K562 (cell line): Measurements from ENCODE around the gene MOG. TPM values are rescaled to one million over a fixed set of nuclear protein-coding genes. Genes with fewer than 3 reads are reported as not detected.

ENCODE experiments used
- ATAC-seq: fragments of 200-7000 bp; cut with Tn5 transposase; 3 replicates; pipeline ENCODE4 v1.9.1; 2020; ENCODE audit warnings: moderate library complexity
- BruUV-seq: library from RNA; stranded (reverse); fragments of 400-500 nt; replicated peaks from 2 replicates; lab custom pipeline; 2021; lab: Mats Ljungman, UMichigan
- CTCF ChIA-PET: fragments of 300-600 bp; formaldehyde crosslinking; extraction: SDS; loops from one replicate; lab custom pipeline; 2021; ENCODE audit warnings: low intra/inter-chr PET ratio; lab: Yijun Ruan, JAX
- POLR2A ChIA-PET: fragments of 300-600, 350-650 bp; sonication (Branson Sonifier 250); formaldehyde crosslinking; extraction: SDS; loops from one replicate; lab custom pipeline; 2021; ENCODE audit warnings: antibody characterized with exemption, inconsistent platforms; lab: Yijun Ruan, JAX
- DNase-seq, 4 experiments: peaks; one replicate each; pipeline versions ENCODE4 v3.0.0 to v3.0.0-alpha.2; 2011 to 2018; ENCODE audit warnings: low spot score in 3 of 4, mixed read lengths in 3 of 4; ENCODE audit errors: extremely low read depth in 1 of 4
- FAIRE-seq: peaks from 2 replicates; lab custom pipeline; 2011; peaks lifted over from hg19 to GRCh38; lab: Jason Lieb, UNC
- H2AFZ ChIP-seq: 2 replicates; pipeline ENCODE4 v1.6.0; 2011; ENCODE audit warnings: low read depth, low read length, control low read depth, inconsistent platforms
- H3K27ac ChIP-seq: fragments of 200-600 bp; 3 replicates; pipeline ENCODE4 v1.8.0; 2011; ENCODE audit warnings: low read depth, mild to moderate bottlenecking, control low read depth, inconsistent platforms, low read length, moderate library complexity, mixed read lengths; ENCODE audit errors: extremely low read depth
- H3K27me3 ChIP-seq, 2 experiments: fragments of 300-600 bp in 1 of 2; 2 replicates in 1 of 2; 3 replicates in 1 of 2; pipeline versions ENCODE4 v1.6.0 to v1.8.0; 2011; ENCODE audit warnings: inconsistent platforms in 2 of 2, low read length in 2 of 2, mild to moderate bottlenecking in 1 of 2, mixed read lengths in 1 of 2, moderate library complexity in 1 of 2; ENCODE audit not compliant: control insufficient read depth in 2 of 2, insufficient read depth in 2 of 2
- H3K36me3 ChIP-seq: fragments of 300-600 bp; 3 replicates; pipeline ENCODE4 v1.8.0; 2011; ENCODE audit warnings: mild to moderate bottlenecking, low read length, inconsistent platforms; ENCODE audit not compliant: control insufficient read depth, insufficient read depth
- H3K4me1 ChIP-seq, 2 experiments: fragments of 200-600 bp in 1 of 2; replicated peaks in 1 of 2; 2 replicates in 1 of 2; 3 replicates in 1 of 2; pipeline versions ENCODE4 v1.5.1 to v1.8.0; 2011; ENCODE audit warnings: inconsistent platforms in 2 of 2, low read length in 2 of 2, mild to moderate bottlenecking in 1 of 2, mixed read lengths in 1 of 2, moderate library complexity in 1 of 2; ENCODE audit not compliant: control insufficient read depth in 2 of 2, insufficient read depth in 2 of 2
- H3K4me2 ChIP-seq: 2 replicates; pipeline ENCODE4 v1.6.1; 2011; ENCODE audit warnings: low read length, control low read depth, inconsistent platforms, mixed read lengths; ENCODE audit not compliant: insufficient read depth
- H3K4me3 ChIP-seq: fragments of 200-600 bp; sonication (generic), shearing (Covaris generic); 2 replicates; pipeline ENCODE4 v1.5.1; 2016; ENCODE audit warnings: control low read depth, inconsistent platforms
- H3K79me2 ChIP-seq: fragments of 200-600 bp; 3 replicates; pipeline ENCODE4 v1.8.0; 2011; ENCODE audit warnings: low read length, inconsistent platforms; ENCODE audit not compliant: control insufficient read depth, insufficient read depth
- H3K9ac ChIP-seq, 2 experiments: 2 replicates each; pipeline versions ENCODE4 v1.6.0 to v1.6.1; 2011; ENCODE audit warnings: low read depth in 2 of 2, low read length in 2 of 2, control low read depth in 1 of 2, inconsistent platforms in 1 of 2, mild to moderate bottlenecking in 1 of 2, mixed read lengths in 1 of 2; ENCODE audit not compliant: insufficient read depth in 1 of 2
- H3K9me1 ChIP-seq: one replicate; pipeline ENCODE4 v1.6.0; 2011; ENCODE audit warnings: inconsistent platforms, mild to moderate bottlenecking, low read length, moderate library complexity; ENCODE audit not compliant: control insufficient read depth, insufficient read depth
- H3K9me3 ChIP-seq: replicated peaks from 2 replicates; pipeline ENCODE4 v1.5.1; 2011; ENCODE audit warnings: low read depth, low read length, inconsistent platforms; ENCODE audit not compliant: control insufficient read depth, insufficient read depth
- H4K20me1 ChIP-seq: replicated peaks from 2 replicates; pipeline ENCODE4 v1.6.1; 2011; ENCODE audit warnings: low read length, inconsistent platforms, mixed read lengths; ENCODE audit not compliant: control insufficient read depth, insufficient read depth
- BRD4 ChIP-seq: fragments of 200-600 bp; sonication (generic); IDR thresholded peaks from 2 replicates; pipeline ENCODE4 v1.6.1; 2017; ENCODE audit warnings: inconsistent platforms
- CSDE1 ChIP-seq, 2 experiments: fragments of 450-650 bp; IDR thresholded peaks; 2 replicates each; pipeline ENCODE4 v1.6.1; 2016; ENCODE audit warnings: mild to moderate bottlenecking in 1 of 2
- EP300 ChIP-seq: IDR thresholded peaks from 2 replicates; pipeline ENCODE4 v1.6.1; 2012; ENCODE audit warnings: low read length, improper control_type of control experiment
- FOXM1 ChIP-seq, 2 experiments: fragments of 450-650 bp in 1 of 2; sonication (generic) in 1 of 2; formaldehyde crosslinking in 1 of 2; IDR thresholded peaks; 2 replicates each; pipeline versions ENCODE4 v1.6.1 to v1.9.0; 2017 to 2022; ENCODE audit warnings: low read depth in 2 of 2, mild to moderate bottlenecking in 2 of 2, missing genetic modification reagents in 1 of 2, moderate library complexity in 1 of 2
- ILK ChIP-seq: fragments of 450-650 bp; IDR thresholded peaks from 2 replicates; pipeline ENCODE4 v1.6.1; 2016; ENCODE audit warnings: missing genetic modification characterization, low read depth, mild to moderate bottlenecking, missing compliant biosample characterization, moderate library complexity, borderline replicate concordance
- IRF2 ChIP-seq: sonication (generic); formaldehyde crosslinking; IDR thresholded peaks from 2 replicates; pipeline ENCODE4 v1.8.1; 2022; ENCODE audit warnings: mild to moderate bottlenecking, missing genetic modification reagents
- KDM5B ChIP-seq: fragments of 200-600 bp; sonication (generic); IDR thresholded peaks from 2 replicates; pipeline ENCODE4 v1.6.1; 2012; ENCODE audit warnings: low read depth, mild to moderate bottlenecking, moderate library complexity, low read length, control low read depth, inconsistent platforms; ENCODE audit not compliant: insufficient replicate concordance
- MAFG ChIP-seq: fragments of 450-650 bp; conservative IDR thresholded peaks from 2 replicates; pipeline ENCODE4 v1.6.1; 2016; ENCODE audit warnings: missing genetic modification characterization, missing compliant biosample characterization
- PRPF4 ChIP-seq: fragments of 200-400 bp; formaldehyde crosslinking; IDR thresholded peaks from one replicate; pipeline ENCODE4 v1.6.1; 2017; ENCODE audit warnings: low read length, low read depth, mild to moderate bottlenecking; ENCODE audit not compliant: insufficient read depth, poor library complexity, severe bottlenecking
- RAD51 ChIP-seq: fragments of 450-650 bp; IDR thresholded peaks from 2 replicates; pipeline ENCODE4 v1.7.1; 2016; ENCODE audit warnings: low read depth, mild to moderate bottlenecking, borderline replicate concordance
- RFX1 ChIP-seq: fragments of 450-650 bp; IDR thresholded peaks from 2 replicates; pipeline ENCODE4 v1.6.1; 2016; ENCODE audit warnings: mild to moderate bottlenecking, moderate library complexity
- TCF15 ChIP-seq: fragments of 250-450 bp; sonication (Bioruptor Pico); IDR thresholded peaks from 2 replicates; pipeline ENCODE4 v1.8.0; 2022; ENCODE audit warnings: moderate library complexity, mild to moderate bottlenecking, inconsistent platforms
- TSC22D4 ChIP-seq: fragments of 450-650 bp; IDR thresholded peaks from 2 replicates; pipeline ENCODE4 v1.6.1; 2016; ENCODE audit warnings: missing genetic modification characterization, missing biosample characterization, control low read depth
- UBTF ChIP-seq, 2 experiments: IDR thresholded peaks; 2 replicates each; pipeline ENCODE4 v1.6.1; 2012; ENCODE audit warnings: improper control_type of control experiment in 2 of 2, low read depth in 2 of 2, low read length in 2 of 2, borderline replicate concordance in 1 of 2
- YY1 ChIP-seq, 3 experiments: IDR thresholded peaks; 2 replicates each; pipeline ENCODE4 v1.6.1; 2011; ENCODE audit warnings: low read length in 2 of 3, mild to moderate bottlenecking in 2 of 3, moderate library complexity in 2 of 3, borderline replicate concordance in 1 of 3, control low read depth in 1 of 3, low read depth in 1 of 3; ENCODE audit not compliant: insufficient read depth in 3 of 3, insufficient replicate concordance in 2 of 3, control insufficient read depth in 1 of 3, insufficient read length in 1 of 3; ENCODE audit errors: extremely low read depth in 1 of 3
- ZBTB17 ChIP-seq: fragments of 450-650 bp; formaldehyde crosslinking; IDR thresholded peaks from 2 replicates; pipeline ENCODE4 v1.4.0; 2020; ENCODE audit warnings: mild to moderate bottlenecking
- ZBTB2 ChIP-seq: fragments of 450-650 bp; IDR thresholded peaks from 2 replicates; pipeline ENCODE4 v1.6.1; 2016; ENCODE audit warnings: antibody characterized with exemption
- ZNF311 ChIP-seq: fragments of 250-450 bp; sonication (Bioruptor Pico); IDR thresholded peaks from 2 replicates; pipeline ENCODE4 v1.4.0; 2020; ENCODE audit warnings: mild to moderate bottlenecking, moderate library complexity
- WGBS: fragments of 100-300 bp; shearing (Covaris generic); methylation state at CpG from one replicate; pipeline ENCODE4 v1.1.6; 2016; ENCODE audit warnings: low coverage, mixed read lengths; ENCODE audit not compliant: insufficient coverage; ENCODE audit errors: missing lambda C conversion rate; 5-methylcytosine and 5-hydroxymethylcytosine counted together
- in situ Hi-C: fragments of 300-500 bp; cut with MboI; formaldehyde crosslinking; loops from 4 replicates; pipeline ENCODE4 v1.15.0; 2018; ENCODE audit warnings: inconsistent platforms, mixed read lengths
- intact Hi-C: fragments of 100-400 bp; cut with micrococcal nuclease; formaldehyde crosslinking; loops from 2 replicates; pipeline ENCODE4 v1.14.2; 2022
- polyA plus RNA-seq, 8 experiments: library from polyadenylated mRNA; depleted of rRNA in 4 of 8; stranded (reverse) in 5 of 8; unstranded in 3 of 8; fragments of >200 nt; fragmentation: Nextera tagmentation in 2 of 8; fragmentation: Illumina TruSeq in 1 of 8; extraction: Ambion mirVana in 2 of 8; extraction: Trizol in 1 of 8; gene quantifications; 2 replicates each; pipeline versions ENCODE4 v1.2.1 to v1.2.3, GENCODE V29; 2011 to 2014; ENCODE audit warnings: inconsistent platforms in 1 of 8, missing spikeins in 1 of 8
- total RNA-seq, 7 experiments: library from RNA; depleted of rRNA in 6 of 7; stranded (reverse); fragments of >200 nt in 6 of 7; fragmentation: Illumina TruSeq in 2 of 7; extraction: Trizol in 2 of 7; gene quantifications; 2 replicates each; pipeline versions ENCODE4 v1.2.1 to v1.2.3, GENCODE V29; 2011 to 2021; ENCODE audit warnings: low replicate concordance in 1 of 7

The MOG gene
- total and polyA plus RNA-seq, 9 of the 15 experiments (the other 6 are each of a cell fraction or from before 2014, with no cell fraction given) = not detected

GRCh38 chr6:29671026-29671425, 14.1 kb downstream of the MOG start:
- H3K27me3 ChIP-seq = peaks cover 28 to 38% of the 10 kb centered on the region in 2 experiments
- no peak for ATAC-seq
- no peak overlapping the region for H3K4me3 ChIP-seq
- no peaks in the 10 kb centered on the region for H3K36me3 ChIP-seq
- no TSS peak for BruUV-seq
- in situ Hi-C loops = no loop called here
- 0 out of 2 replicates have a peak, but pooled peaks cover 3% of the 10 kb centered on the region for H4K20me1 ChIP-seq
- H3K79me2 ChIP-seq = no peaks in the 10 kb centered on the region
- CTCF ChIA-PET = no interaction called here
- no peak overlapping the region for H3K4me2 ChIP-seq
- no peak for FAIRE-seq
- H3K9me1 ChIP-seq = no peaks in the 10 kb centered on the region
- no peak overlapping the region for H3K9ac ChIP-seq
- no peak for DNase-seq
- no peak overlapping the region for H2AFZ ChIP-seq
- H3K27ac ChIP-seq = no peak overlapping the region
- POLR2A ChIA-PET = interaction anchor here (0.6 to 1.4 kb wide), 2 partner anchors 38 to 518 kb away, joined by 3 to 4 read pairs; partner anchors contain the start of gene GABBR1
- no peaks in the 10 kb centered on the region for H3K9me3 ChIP-seq
- intact Hi-C loops = no loop called here
- H3K4me1 ChIP-seq = no peaks in the 10 kb centered on the region
- 0% methylated on average over 1 of the region's 1 CpG for WGBS
- TF ChIP-seq TCF15 (CRISPR knock-in tag) (no peak), EP300 (no peak), MAFG (no peak), UBTF (IDR thresholded peaks at IDR 0.05; ENCODE audit: borderline replicate concordance in 1 of 2, low read depth in 2 of 2, low read length in 2 of 2) (no peak), ZNF311 (no peak), CSDE1 (IDR thresholded peaks at IDR 0.05) (no peak), PRPF4 (no peak), ZBTB17 (no peak), ILK (no peak), RFX1 (no peak), BRD4 (no peak), IRF2 (CRISPR knock-in tag) (no peak), RAD51 (no peak), YY1 (IDR thresholded peaks at IDR 0.05; ENCODE audit: borderline replicate concordance in 1 of 3, control insufficient read depth in 1 of 3, extremely low read depth in 1 of 3, insufficient read depth in 3 of 3, insufficient read length in 1 of 3, insufficient replicate concordance in 2 of 3, low read depth in 1 of 3, low read length in 2 of 3) (no peak), TSC22D4 (tag) (no peak), FOXM1 (IDR thresholded peaks at IDR 0.05; ENCODE audit: low read depth) (no peak), FOXM1 (CRISPR knock-in tag; IDR thresholded peaks at IDR 0.05; ENCODE audit: low read depth) (no peak), ZBTB2 (no peak), KDM5B (no peak)
